ENCODE data around the gene TBC1D2. TPM values are rescaled to one million over a fixed set of nuclear protein-coding genes. Genes with fewer than 3 reads are reported as not detected.

TBC1D2 gene
- total RNA-seq, 2 experiments from 2014 or later, result 3.1 to 5.5 TPM

DNA sequence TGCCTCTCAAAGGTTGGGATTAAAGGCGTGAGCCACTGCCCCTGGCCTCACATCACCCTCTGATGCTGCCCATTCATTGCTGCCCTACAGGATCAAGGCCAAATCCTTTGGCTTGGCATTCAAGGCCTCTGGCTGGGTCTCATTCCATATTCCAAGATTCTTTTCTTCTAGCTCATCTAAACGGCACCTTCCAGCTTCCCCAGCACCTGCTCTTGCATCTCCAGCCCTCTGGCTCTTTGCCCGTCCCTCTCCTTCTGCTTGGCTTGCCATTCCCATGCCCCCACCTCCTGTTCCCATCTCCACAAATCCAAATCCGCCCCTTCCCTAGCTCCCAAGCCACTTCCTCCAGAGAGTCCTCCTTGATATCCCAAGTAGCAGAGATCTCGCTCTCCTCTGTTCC lies 96.1 kb downstream of the TBC1D2 start:
- intact Hi-C loops (cut with micrococcal nuclease; ENCODE audit: unreplicated experiment), result no loop called here
- Histone ChIP-seq H3K27ac (ENCODE audit: low read depth, low read length, poor library complexity, severe bottlenecking) (no peak overlapping the region), H3K4me1 (ENCODE audit: insufficient read depth, low read length, poor library complexity, severe bottlenecking) (no peaks in the 10 kb centered on the region), H3K4me2 (ENCODE audit: low read length) (no peak overlapping the region), H3K4me3 (ENCODE audit: low read depth, low read length, poor library complexity, severe bottlenecking) (no peak overlapping the region), H3K9me2 (ENCODE audit: insufficient read depth, low read length) (no peaks in the 10 kb centered on the region), H4K20me1 (ENCODE audit: insufficient read depth, low read length) (no peaks in the 10 kb centered on the region), H2AFZ (ENCODE audit: low read length) (no peak overlapping the region), H3K79me2 (ENCODE audit: insufficient read depth, low read depth, low read length) (no peaks in the 10 kb centered on the region), H3K9me3 (ENCODE audit: low read length) (no peaks in the 10 kb centered on the region), H3K36me3 (ENCODE audit: insufficient read depth, low read length) (no peaks in the 10 kb centered on the region)
- TF ChIP-seq EZH2phosphoT487 (IDR thresholded peaks at IDR 0.05; ENCODE audit: borderline replicate concordance, low read depth, low read length), result no peak
- TF ChIP-seq, protein P1, sequence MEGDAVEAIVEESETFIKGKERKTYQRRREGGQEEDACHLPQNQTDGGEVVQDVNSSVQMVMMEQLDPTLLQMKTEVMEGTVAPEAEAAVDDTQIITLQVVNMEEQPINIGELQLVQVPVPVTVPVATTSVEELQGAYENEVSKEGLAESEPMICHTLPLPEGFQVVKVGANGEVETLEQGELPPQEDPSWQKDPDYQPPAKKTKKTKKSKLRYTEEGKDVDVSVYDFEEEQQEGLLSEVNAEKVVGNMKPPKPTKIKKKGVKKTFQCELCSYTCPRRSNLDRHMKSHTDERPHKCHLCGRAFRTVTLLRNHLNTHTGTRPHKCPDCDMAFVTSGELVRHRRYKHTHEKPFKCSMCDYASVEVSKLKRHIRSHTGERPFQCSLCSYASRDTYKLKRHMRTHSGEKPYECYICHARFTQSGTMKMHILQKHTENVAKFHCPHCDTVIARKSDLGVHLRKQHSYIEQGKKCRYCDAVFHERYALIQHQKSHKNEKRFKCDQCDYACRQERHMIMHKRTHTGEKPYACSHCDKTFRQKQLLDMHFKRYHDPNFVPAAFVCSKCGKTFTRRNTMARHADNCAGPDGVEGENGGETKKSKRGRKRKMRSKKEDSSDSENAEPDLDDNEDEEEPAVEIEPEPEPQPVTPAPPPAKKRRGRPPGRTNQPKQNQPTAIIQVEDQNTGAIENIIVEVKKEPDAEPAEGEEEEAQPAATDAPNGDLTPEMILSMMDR (conservative IDR thresholded peaks at IDR 0.05; ENCODE audit: low read length), result no peak
- DNase-seq (ENCODE audit: low spot score), result no peak
- ChIA-PET CTCF (ENCODE audit: unreplicated experiment) (no interaction called here), POLR2A (interaction anchor here (0.5 to 1.1 kb wide), 3 partner anchors 13 to 320 kb away, joined by 3 read pairs; no protein-coding TSS in a partner anchor)
- no TSS peak for BruUV-seq (replicated peaks)

DNA sequence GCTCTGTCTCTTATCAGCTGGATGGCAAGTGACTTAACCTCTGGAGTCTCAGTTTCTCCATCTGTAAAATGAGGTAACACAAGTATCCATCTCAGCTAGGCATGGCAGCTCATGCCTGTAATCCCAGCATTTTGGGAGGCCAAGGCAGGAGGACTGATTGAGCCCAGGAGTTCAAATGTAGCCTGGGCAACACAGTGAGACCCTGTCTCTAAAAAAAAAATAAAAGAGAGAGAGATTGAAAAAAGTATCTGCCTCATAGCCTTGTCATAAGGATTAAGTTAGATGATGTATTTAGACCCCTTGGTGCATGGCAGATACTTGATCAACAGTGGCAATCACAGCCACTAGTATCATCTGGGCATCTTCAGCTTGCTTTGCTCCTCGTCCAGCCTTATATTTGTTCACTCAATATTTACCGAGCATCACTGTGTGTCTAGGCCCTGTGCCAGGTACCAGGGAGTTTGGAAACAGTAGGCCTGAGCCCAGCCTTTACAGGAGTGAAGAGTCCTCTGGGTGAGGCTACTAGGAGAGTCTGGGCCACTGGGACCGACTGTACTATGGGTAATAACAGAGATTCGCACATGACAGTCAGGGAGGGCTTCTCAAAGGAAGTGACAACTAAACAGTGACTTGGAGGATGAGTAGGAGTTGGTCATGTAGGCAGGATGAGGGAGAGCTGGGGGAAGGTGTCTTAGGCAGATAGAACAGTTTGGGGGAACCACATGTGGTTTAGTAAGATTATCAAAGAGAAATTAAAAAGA lies 97.2 kb downstream of the TBC1D2 start:
- Histone ChIP-seq H3K79me2 (ENCODE audit: insufficient read depth, low read depth, low read length) (no peaks in the 10 kb centered on the region), H3K36me3 (ENCODE audit: insufficient read depth, low read length) (no peaks in the 10 kb centered on the region), H3K4me1 (ENCODE audit: insufficient read depth, low read length, poor library complexity, severe bottlenecking) (no peaks in the 10 kb centered on the region), H2AFZ (ENCODE audit: low read length) (no peak overlapping the region), H3K4me2 (ENCODE audit: low read length) (no peak overlapping the region), H3K9me3 (ENCODE audit: low read length) (no peaks in the 10 kb centered on the region), H3K4me3 (ENCODE audit: low read depth, low read length, poor library complexity, severe bottlenecking) (no peak overlapping the region), H4K20me1 (ENCODE audit: insufficient read depth, low read length) (no peaks in the 10 kb centered on the region), H3K9me2 (ENCODE audit: insufficient read depth, low read length) (no peaks in the 10 kb centered on the region), H3K27ac (ENCODE audit: low read depth, low read length, poor library complexity, severe bottlenecking) (no peak overlapping the region)
- DNase-seq (ENCODE audit: low spot score), result no peak
- CTCF ChIA-PET (ENCODE audit: unreplicated experiment), result no interaction called here
- intact Hi-C loops (cut with micrococcal nuclease; ENCODE audit: unreplicated experiment), result no loop called here
- TF ChIP-seq, protein P1 (conservative IDR thresholded peaks at IDR 0.05; ENCODE audit: low read length), result no peak
- no peak for TF ChIP-seq EZH2phosphoT487 (IDR thresholded peaks at IDR 0.05; ENCODE audit: borderline replicate concordance, low read depth, low read length)
- POLR2A ChIA-PET, result interaction anchor here (0.9 to 1.3 kb wide), 3 partner anchors 10 to 70 kb away, joined by 3 to 5 read pairs (median 4); no protein-coding TSS in a partner anchor
- no TSS peak for BruUV-seq (replicated peaks)

DNA sequence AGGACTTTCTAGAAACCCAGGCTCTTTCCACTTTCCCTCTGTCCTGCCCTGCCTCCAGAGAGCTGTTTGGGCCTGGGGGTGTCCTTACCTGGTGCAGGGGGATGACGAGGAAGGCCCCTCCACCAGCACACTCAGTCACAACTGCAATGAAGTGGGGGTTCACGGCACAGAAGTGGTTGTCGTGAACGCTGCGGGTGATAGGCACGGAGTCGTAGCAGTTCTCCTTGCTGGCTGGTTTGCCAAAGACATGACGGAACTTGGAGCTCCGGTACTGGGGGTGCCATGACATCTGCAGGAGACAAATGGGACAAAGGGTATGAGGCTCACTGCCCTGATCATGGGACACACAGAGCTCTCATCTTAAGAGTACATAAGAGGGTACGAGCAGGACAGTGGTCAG lies 98.1 kb downstream of the TBC1D2 start:
- Histone ChIP-seq H3K36me3 (ENCODE audit: insufficient read depth, low read length) (no peaks in the 10 kb centered on the region), H2AFZ (ENCODE audit: low read length) (no peak overlapping the region), H3K4me2 (ENCODE audit: low read length) (no peak overlapping the region), H3K4me3 (ENCODE audit: low read depth, low read length, poor library complexity, severe bottlenecking) (no peak overlapping the region), H3K79me2 (ENCODE audit: insufficient read depth, low read depth, low read length) (no peaks in the 10 kb centered on the region), H3K27ac (ENCODE audit: low read depth, low read length, poor library complexity, severe bottlenecking) (no peak overlapping the region), H3K9me2 (ENCODE audit: insufficient read depth, low read length) (no peaks in the 10 kb centered on the region), H4K20me1 (ENCODE audit: insufficient read depth, low read length) (no peaks in the 10 kb centered on the region), H3K9me3 (ENCODE audit: low read length) (no peaks in the 10 kb centered on the region), H3K4me1 (ENCODE audit: insufficient read depth, low read length, poor library complexity, severe bottlenecking) (no peaks in the 10 kb centered on the region)
- no peak for DNase-seq (ENCODE audit: low spot score)
- no TSS peak for BruUV-seq (replicated peaks)
- intact Hi-C loops (cut with micrococcal nuclease; ENCODE audit: unreplicated experiment), result no loop called here
- CTCF ChIA-PET (ENCODE audit: unreplicated experiment), result no interaction called here
- POLR2A ChIA-PET, result interaction anchor here (0.6 to 1.3 kb wide), 3 partner anchors 9 to 69 kb away, joined by 3 to 5 read pairs (median 4); no protein-coding TSS in a partner anchor
- no peak for TF ChIP-seq EZH2phosphoT487 (IDR thresholded peaks at IDR 0.05; ENCODE audit: borderline replicate concordance, low read depth, low read length)
- TF ChIP-seq, protein P1 (conservative IDR thresholded peaks at IDR 0.05; ENCODE audit: low read length), result no peak
